HG03025 (cell line): ENCODE measurements around the gene MEAF6.
"Not testable (repeated sequence)": the region's sequence is repeated elsewhere in the genome, so short reads cannot be mapped to it uniquely, and the experiment has no call there.

Source experiments
- ATAC-seq: cut with Tn5 transposase; IDR thresholded peaks from one replicate; pipeline ENCODE4 v1.9.1; 2021; ENCODE audit warnings: mild to moderate bottlenecking, moderate library complexity; ENCODE audit not compliant: unreplicated experiment, low FRiP score

The MEAF6 gene

DNA sequence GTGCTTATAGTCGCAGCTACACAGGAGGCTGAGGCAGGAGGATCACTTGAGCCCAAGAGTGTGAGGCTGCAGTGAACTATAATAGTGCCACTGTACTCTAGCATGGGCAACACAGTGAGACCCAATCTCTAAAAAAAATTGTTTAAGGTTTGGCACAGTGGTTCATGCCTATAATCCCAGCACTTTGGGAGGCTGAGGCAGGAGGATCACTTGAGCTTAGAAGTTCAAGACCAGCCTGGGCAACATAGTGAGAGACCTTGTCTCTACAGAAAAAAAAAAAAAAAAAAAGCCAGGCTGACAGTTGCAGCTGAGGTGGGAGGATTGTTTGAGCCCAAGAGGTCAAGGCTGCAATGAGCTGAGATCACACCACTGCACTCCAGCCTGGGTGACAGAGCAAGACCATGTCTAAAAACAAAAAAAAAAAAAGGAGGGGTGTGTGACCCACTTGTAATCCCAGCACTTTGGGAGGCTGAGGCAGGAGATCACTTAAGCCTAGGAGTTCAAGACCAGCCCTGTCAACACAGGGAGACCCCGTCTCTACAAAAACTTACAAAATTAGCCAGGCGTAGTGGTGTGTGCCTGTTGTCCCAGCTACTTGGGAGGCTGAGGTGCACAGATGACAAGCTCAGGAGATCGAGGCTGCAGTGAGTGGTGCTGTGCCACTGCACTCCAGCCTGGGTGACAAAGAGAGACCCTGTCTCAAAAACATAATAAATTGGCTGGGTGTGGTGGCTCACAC is 18.0 kb upstream of the MEAF6 start:
- ATAC-seq, result not testable (repeated sequence)

DNA sequence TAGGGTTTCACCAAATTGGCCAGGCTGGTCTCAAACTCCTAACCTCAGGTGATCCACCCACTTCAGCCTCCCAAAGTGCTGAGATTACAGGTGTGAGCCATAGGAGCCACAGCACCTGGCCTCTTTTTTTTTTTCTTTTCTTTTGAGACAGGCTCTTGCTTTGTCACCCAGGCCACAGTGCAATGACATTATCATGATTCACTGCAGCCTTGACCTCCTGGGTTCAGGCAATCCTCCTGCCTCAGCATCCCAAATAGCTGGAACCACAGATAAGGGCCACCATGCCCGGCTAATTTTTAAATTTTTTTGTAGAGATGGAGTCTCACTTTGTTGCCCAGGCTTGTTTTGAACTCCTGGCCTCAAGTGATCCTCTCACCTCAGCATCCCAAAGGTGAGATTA is 15.3 kb upstream of the MEAF6 start:
- not testable (repeated sequence) for ATAC-seq

DNA sequence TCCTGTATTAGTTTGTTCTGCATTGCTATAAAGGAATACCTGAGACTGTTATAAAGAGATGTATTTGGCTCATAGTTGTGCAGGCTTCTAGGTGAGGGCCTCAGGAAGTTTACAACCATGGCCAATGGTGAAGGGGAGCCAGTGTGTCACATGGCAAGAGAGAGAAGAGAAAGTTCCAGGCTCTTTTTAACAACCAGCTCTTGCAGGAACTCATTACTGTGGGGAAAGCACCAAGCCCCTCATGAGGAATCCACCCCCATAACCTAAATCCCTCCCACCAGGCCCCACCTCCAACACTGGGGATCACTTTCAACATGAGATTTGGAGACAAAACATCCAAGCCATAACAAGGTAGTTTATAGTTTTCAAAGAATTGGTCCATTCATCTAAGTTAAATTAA is 5.0 kb upstream of the MEAF6 start:
- no peak for ATAC-seq

DNA sequence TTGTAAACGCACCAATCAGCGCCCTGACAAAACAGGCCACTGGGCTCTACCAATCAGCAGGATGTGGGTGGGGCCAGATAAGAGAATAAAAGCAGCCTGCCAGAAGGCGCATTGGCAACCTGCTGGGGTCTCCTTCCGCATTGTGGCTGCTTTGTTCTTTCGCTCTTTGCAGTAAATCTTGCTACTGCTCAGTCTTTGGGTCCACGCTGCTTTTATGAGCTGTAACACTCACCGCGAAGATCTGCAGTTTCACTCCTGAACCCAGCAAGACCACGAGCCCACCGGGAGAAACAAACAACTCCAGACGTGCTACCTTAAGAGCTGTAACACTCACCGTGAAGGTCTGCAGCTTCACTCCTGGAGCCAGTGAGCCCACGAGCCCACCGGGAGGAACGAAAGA is 4.4 kb upstream of the MEAF6 start:
- not testable (repeated sequence) for ATAC-seq

DNA sequence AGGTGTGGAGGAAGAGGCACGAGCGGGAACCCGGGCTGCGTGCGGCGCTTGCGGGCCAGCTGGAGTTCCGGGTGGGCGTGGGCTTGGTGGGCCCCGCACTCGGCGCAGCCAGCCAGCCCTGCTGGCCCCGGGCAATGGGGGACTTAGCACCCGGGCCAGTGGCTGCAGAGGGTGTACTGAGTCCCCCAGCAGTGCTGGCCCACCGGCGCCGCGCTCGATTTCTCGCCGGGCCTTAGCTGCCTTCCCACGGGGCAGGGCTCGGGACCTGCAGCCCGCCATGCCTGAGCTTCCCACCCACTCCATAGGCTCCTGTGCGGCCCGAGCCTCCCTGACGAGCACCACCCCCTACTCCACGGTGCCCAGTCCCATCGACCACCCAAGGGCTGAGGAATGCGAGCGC is 3.7 kb upstream of the MEAF6 start:
- not testable (repeated sequence) for ATAC-seq

DNA sequence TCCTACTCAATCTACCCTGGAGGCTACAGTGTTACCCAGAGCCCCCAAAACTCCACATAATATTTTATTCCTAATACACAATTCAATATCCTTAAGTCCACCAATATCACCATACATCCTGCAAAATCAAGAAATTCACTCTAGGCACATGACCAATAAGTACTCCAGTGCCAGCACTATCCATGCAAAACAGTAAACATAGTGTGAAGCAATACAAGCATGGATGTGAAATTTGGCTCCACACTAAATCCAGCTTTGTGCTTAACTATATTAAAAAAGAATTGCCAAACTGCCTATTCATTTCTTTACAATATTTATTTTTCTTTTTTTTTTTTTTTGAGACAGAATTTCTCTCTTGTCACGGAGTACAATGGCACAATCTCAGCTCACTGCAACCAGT is 3.0 kb upstream of the MEAF6 start:
- no peak for ATAC-seq

DNA sequence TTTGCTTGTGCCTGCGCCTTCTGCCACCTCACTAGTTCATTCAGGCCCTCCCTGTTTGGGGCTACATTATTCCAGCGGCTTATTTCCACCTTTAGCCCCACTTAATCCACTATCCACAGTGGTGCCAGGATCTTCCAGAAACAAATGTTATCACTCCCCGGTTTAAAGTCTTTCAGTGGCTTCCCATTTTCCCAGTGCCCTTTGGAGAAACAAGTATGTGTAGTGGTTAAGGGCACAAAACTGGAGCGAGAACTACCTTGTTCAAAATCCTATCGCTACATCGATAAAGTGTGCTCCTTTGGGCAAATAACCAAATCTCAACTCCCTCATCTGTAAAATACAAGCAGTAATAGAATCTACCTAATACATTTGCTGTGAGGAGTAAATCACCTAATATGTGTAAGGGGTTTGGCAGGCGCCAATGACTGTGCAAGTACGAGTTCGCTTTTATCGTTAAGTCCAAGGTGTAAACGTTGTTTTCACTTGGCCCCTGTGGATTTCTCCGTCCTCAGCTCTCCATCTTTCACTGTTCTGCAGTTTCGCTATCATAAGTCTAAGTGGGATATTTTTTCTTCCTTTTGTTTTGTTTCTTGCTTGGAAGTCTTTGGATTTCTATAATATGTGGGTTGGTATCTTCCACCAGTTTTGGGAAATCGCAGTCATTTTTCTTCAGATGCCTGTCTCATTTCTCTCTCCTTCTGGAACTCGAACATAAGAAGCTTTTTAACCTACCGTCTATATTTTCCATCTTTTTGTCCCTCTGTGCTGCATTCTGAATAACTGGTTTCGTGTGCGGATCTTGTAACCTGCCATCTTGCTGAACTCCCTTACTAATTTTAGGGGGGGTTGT is 844 bp upstream of the MEAF6 start:
- ATAC-seq, result peak; percentile 11

DNA sequence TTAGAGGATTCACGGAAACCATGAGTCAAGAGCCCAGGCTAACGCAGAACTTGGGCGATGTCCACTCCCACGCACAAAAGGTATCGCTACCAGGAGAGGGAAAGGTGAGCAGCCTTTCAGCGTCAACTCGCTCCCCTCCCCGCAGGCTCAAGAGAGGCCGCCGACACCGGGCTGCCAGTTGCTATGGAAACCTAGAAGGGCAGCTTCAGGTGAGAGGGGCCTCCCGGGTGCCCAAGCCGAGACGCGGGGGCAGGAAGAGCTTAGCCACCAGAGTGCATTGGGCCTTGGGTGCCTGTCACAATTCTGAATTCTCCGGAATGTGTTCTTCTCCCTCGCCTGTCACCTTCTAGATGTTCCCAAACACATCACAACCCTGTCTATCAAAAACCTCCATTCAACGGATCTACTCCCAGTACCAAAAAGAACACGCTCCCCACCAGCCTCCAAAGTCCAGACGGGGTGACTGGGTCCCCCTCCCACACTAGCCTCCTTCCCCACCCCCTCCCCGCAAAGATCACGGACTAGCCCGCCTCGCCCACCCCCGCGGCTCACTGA is 694 bp downstream of the MEAF6 start:
- peak; percentile 44 for ATAC-seq

DNA sequence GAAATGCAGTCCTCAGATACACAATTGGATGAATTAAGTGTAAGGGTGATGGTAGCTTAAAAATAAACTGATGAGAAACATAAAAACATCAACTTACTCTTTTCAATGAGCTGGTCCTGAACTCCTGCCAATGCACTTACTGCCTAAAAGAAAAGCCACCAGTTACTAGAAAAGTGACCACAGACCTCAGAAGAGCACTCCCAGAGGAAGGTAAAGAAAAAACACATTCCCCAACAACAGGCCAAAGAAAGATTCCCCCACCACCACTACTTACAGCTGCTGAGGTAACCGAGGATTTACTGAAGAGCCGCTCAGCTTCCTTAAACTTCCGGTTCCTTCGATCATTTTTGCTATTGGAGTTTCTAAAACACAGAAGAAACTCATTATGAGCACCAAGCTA is 5.4 kb downstream of the MEAF6 start:
- ATAC-seq, result no peak

DNA sequence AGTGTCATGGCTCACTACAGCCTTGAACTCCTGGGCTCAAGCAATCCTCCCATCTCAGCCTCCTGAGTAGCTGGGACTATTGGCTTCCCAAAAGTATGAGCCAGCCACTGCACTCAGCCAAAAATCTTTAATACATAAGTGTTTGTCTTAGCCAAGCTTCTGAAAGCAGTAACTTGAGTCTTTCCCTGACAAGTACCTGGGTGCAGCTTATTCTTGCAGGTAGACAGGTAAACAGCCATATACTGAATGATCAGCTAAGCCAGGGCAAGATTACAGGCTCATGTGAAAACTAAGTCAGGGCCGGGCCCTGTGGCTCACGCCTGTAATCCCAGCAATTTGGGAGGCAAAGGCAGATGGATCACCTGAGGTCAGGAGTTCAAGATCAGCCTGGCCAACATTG is 7.8 kb downstream of the MEAF6 start:
- ATAC-seq, result no peak

DNA sequence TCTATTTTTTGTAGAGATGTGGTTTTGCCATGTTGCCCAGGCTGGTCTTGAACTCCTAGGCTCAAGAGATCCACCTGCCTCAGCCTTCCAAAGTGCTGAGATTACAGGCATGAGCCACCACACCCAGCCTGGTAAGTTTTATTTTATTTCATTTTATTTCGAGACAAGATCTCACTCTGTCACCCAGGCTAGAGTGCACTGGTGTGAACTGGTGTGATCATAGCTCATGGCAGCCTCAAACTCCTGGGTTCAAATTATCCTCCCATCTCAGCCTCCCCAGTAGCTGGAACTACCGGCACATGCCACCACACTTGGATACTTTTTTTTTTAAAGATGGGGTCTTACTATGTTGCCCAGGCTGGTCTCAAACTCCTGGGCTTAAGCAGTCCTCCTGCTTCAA is 11.8 kb downstream of the MEAF6 start:
- not testable (repeated sequence) for ATAC-seq

DNA sequence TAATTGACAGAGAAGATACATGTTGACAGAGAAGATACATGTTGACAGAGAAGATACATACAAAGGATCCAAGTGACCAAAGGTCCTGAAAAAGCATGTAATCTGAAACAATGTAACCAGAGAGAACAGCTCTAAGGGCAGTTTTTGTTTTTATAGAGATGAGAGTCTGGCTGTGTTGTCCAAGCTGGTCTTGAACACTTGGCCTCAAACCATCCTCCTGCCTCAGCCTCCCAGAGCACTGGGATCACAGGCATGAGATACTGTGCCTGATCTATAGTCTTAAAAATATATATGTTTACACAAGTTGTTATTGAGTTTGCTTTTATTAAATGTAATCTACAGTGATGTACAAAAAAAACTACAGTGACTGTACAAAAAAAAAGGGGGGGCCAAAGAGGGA is 12.5 kb downstream of the MEAF6 start:
- ATAC-seq, result no peak

DNA sequence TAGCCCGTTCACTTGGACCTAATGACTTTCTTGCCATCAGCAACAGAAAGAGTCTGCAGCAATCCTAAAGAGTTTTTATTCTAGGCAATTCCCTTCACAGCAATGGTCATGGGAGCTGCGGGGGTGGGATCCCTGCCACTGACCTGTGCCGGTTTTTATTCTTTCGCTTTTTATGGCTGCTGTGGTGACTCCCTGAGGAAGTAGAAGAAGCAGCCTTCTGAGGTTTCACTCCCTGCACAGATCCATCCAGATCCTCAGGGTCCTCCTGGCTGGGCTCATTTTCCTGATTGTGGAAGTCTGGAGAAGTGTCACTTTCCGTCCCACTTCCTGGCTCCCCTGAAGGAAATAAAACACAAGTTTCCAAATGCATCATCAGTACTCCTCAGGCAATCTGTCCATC is 12.9 kb downstream of the MEAF6 start:
- no peak for ATAC-seq

DNA sequence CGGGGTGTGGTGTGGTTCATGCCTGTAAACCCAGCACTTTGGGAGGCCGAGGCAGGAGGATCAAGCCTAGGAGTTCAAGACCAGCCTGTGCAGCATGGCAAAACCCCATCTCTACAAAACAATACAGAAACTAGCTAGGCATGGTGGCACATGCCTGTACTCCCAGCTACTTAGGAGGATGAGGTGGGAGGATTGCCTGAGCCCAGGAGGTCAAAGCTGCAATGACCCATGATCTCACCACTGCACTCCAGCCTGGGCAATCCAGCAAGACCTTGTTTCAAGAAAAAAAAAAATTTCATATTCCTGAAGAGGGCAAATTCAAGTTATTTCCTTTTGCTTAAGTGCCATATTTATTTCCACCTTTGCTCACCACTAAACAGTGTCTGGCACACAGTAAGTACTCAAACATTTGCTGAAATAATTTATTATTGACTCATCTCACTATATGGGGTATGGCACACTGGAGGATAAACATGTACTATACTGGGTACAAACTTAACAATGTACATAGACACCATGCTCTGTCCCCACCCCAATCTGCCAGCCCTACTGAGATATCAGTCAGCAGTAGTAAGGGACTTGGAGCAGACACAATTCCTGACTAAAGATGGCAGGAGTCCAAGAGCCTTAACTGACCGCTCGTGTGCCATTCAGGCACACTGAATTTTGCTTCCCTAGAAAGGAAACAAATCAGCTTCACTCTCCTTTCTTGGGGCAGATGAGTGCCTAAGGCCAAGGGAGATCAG is 15.5 kb downstream of the MEAF6 start:
- ATAC-seq, result no peak

DNA sequence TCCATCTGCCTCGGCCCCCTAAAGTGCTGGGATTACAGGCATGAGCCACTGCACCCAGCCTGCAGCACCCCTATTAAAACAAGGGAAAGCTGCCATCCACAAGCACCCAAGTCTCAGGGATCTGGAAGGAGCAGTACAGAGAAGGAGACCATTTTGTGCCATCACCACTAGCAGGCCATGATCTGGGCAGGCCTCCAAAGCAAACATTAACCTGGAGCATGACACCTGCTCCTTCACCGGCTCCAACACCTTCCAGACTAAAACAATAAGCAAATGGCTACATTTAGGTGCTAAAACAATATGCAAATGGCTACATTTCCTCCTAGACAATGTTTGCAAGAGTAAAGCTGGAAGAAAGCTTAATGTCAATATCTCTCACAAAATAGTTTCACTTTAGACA is 16.7 kb downstream of the MEAF6 start:
- ATAC-seq, result no peak

DNA sequence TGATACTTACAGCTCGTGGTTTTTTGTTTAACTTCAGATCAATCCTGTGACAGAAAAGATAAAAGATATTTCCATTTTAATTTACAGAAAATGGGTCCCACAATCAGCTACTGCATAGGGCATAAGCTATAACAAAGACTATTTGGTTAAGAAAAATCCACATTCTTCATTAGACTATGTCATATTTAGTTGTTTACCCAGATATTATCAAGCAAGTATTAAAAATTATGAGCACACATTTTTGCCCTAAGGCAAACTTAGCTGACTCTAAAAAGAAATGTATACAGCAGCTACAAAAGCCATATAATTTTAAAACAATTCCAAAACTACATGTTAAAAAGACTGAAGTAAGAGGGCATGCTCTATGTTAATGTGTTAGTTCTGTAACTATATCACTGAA is 18.7 kb downstream of the MEAF6 start:
- no peak for ATAC-seq

DNA sequence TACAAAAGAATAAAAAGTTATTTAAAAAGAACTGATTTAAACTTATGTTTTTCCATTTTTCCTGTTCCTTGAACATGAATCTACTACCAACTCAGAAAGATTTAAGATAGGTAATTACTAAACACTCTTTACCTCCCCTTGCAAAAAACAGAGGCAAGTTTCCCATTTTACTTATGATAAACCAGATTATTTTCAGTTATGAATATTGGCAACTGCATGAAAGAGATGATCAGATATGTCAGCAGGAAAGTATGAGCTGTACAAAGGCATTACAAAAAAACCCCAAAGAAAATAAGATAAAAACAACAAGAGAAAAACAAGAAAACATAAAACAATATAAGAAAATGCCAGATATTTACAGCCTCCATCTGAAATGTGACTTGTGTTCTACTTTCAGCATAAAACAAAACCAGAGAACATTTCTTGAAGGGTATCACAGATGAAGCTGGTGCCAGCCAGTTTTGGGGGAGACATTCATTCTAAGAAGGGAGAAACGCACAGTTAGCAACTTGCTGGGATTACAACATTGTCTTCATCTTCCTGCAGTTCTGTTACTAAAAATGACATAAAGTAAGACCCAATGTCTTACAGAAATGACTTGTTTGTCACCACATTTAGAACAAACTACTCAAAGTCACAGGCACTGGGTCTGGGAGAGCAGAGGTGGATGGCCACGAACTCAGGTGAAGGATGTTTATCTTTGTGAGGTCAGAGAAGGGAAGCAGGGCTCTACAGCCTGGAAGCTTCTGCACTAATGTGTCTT is 21.0 kb downstream of the MEAF6 start:
- no peak for ATAC-seq

DNA sequence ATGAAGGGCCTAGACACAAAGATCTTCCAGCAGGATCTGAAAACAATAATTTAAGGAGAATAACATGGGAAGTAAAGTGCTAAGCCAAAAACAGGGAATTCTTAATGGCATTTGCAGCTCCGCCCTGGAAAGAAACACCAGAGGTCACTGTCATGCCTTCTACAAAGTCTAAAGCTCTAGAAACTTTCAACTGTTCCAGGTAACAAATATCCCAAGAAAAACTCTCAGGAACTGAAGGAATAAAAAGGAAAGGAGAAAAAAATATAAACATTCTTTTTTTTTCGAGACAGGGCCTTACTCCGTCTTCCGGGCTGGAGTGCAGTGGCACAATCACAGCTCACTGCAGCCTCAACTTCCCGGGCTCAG is 27.0 kb downstream of the MEAF6 start:
- no peak for ATAC-seq

DNA sequence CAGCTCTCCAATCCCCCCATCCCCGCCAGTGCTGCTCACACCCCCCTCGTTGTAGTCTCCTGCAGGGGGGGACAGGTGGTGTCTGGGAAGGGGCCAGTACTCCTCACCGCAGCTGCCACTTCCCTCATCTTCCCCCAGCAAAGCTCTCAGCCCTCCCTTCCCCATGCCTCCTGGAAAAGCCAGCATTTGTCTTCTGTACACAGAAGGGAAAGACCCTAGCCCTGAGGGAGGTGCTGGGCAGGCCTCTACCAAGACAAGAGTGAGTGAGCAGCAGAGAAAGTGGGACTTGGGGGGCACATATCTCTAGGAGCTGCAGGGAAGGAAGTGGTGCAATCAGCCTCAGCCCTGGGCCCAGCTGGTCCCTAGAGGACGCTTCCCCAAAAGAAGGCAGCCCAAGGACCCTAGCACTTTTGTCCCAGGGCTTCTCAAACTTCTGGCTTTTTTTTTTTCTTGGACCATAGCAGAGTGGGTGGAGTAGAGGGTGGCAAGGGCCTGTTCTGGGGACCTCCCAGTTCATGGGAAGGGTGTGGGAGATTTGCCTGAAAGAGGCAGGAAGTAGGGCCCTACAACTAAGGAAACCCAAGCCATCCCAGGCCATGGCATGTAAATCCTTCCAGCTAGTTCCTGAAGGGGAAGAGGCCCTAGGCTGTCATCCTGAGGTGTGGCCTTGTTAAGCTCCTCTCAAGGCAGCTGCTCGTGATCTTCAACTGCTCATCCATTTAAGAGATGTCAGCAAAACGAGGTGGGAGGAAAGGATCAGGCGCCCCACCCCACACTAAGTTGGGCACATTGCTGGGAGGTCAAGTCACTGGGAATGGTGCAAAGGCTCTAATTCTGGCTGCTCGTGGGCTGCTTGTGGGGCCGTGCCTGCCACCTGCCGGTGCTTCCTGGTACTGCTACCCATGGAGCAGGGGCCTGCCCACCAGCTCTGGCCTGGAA is 27.6 kb downstream of the MEAF6 start:
- no peak for ATAC-seq
